WERI-Rb-1 (cell line): ENCODE measurements around the gene ZNF532.

Experiments used
- DNase-seq: peaks from one replicate; pipeline ENCODE4 v3.0.0-alpha.2; 2020
- H3K27ac ChIP-seq: fragments of 250-450 bp; sonication (Bioruptor Pico); 2 replicates; pipeline ENCODE4 v1.5.1; 2020; ENCODE audit warnings: mild to moderate bottlenecking, moderate library complexity
- H3K27me3 ChIP-seq: fragments of 250-450 bp; sonication (Bioruptor Pico); 2 replicates; pipeline ENCODE4 v1.5.1; 2021; ENCODE audit warnings: mild to moderate bottlenecking, low read depth, moderate library complexity; ENCODE audit not compliant: insufficient read depth, severe bottlenecking
- H3K36me3 ChIP-seq: fragments of 250-450 bp; sonication (Bioruptor Pico); 2 replicates; pipeline ENCODE4 v1.5.1; 2020; ENCODE audit warnings: mild to moderate bottlenecking, moderate library complexity
- H3K4me3 ChIP-seq: 2 replicates; pipeline ENCODE4 v1.5.1; 2011; ENCODE audit warnings: low read depth, mild to moderate bottlenecking, control low read depth, low read length
- H3K9me3 ChIP-seq: fragments of 250-450 bp; sonication (Bioruptor Pico); 2 replicates; pipeline ENCODE4 v1.5.1; 2021; ENCODE audit warnings: mild to moderate bottlenecking, moderate library complexity; ENCODE audit not compliant: severe bottlenecking
- CTCF ChIP-seq: IDR thresholded peaks from 2 replicates; pipeline ENCODE4 v1.5.1; 2011; ENCODE audit warnings: low read depth, mild to moderate bottlenecking, control low read depth, inconsistent platforms, low read length

Gene ZNF532

GRCh38 chr18:58867281-58867961 is 2.7 kb downstream of the ZNF532 start:
- Histone ChIP-seq H3K4me3 (no peak overlapping the region), H3K27me3 (no peaks in the 10 kb centered on the region), H3K36me3 (peaks cover 72% of the 10 kb centered on the region), H3K9me3 (peaks cover 3% of the 10 kb centered on the region), H3K27ac (no peak overlapping the region)
- no peak for DNase-seq
- no peak for TF ChIP-seq CTCF

DNA sequence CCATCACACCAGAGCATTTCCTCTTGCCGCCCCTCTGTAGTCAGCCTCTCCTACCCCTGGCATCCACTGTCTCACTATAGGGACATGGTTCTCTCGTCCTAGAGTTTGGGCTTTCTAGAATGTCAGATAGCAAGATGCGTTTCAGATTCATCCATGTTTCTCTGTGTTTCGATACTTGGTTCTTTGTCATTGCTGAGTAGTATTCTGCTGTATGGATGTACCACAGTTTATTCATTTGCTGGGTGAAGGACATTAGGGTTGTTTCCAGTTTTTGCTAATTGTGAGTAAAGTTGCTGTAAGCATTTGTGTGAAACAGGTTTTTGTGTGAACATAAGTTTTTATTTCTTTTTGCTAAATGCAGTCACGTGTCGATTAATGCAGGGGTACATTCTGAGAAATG is 3.8 kb downstream of the ZNF532 start:
- Histone ChIP-seq H3K4me3 (no peak overlapping the region), H3K9me3 (peaks cover 3% of the 10 kb centered on the region), H3K27me3 (no peaks in the 10 kb centered on the region), H3K36me3 (peaks cover 80% of the 10 kb centered on the region), H3K27ac (no peak overlapping the region)
- TF ChIP-seq CTCF = no peak
- DNase-seq = no peak

GRCh38 chr18:58870130-58870529 is 5.5 kb downstream of the ZNF532 start:
- H3K27ac ChIP-seq = no peak overlapping the region
- peaks cover 3% of the 10 kb centered on the region for H3K9me3 ChIP-seq
- no peak overlapping the region for H3K4me3 ChIP-seq
- no peak for TF ChIP-seq CTCF
- DNase-seq = no peak
- no peaks in the 10 kb centered on the region for H3K27me3 ChIP-seq
- peaks cover 95% of the 10 kb centered on the region for H3K36me3 ChIP-seq

DNA sequence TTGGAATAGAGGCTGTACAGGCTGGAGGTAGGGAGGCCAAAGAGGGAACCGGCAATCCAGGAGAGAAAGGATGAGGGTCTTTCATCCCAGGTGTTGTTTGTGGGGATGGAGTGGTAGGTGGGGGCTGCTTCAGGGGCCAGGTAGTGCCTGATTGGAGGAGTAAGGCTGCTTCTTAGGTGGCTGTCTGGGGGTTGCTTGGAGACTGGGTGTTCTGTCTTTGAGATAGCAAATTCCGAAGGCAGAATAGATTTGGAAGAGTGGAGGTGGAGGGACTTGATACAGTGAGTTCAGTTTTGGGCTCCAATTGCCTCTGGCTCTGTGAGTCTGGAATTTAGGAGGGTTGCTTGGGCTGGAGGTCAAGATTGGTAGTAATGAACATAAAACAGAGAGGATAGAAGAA is 5.9 kb downstream of the ZNF532 start:
- H3K27ac ChIP-seq = no peak overlapping the region
- H3K9me3 ChIP-seq = peaks cover 3% of the 10 kb centered on the region
- TF ChIP-seq CTCF = no peak
- no peak for DNase-seq
- no peaks in the 10 kb centered on the region for H3K27me3 ChIP-seq
- no peak overlapping the region for H3K4me3 ChIP-seq
- peaks cover 95% of the 10 kb centered on the region for H3K36me3 ChIP-seq

DNA sequence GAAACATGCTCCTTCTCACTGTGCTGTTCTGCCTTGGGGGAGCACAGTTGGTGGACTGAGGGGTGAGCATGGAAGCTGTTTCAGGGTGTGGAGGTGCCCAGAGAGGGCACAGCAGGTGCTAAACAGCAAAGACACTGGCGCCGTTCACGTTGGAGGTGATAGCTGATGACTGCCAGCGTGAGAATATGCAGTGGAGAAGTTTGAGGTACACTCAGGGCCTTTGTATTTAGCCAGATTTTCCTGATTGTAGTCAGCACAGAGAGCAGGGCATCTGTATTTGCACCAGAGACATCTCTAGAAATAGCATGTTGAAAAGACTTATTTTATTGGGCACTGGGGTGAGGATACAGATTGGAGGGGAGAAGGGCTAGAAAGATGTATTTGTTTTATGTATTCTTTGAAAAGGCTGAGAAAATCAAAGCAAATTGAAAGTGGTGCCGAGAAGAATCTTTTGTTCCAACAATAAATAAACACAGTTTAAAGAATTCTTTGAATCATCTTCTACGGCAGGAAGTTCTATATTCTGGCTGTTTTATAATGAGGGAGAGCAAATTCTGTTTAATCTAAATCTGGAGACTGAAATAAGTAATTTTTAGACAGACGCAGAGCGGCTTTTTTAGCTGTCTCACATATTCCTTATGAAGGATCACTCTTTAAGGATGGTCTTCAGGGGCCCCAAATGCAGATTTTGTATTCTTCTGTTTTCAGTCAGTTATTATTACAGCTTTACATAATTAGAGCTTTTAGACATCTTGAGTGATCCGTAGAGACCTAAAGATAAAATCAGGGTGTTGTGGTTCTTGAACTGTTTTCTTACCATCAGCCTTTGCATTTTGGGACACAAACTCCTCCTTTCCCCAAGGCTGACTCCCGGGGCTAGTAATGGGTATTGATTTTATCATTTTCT is 7.1 kb downstream of the ZNF532 start:
- no peaks in the 10 kb centered on the region for H3K27me3 ChIP-seq
- H3K9me3 ChIP-seq = peaks cover 3% of the 10 kb centered on the region
- no peak overlapping the region for H3K4me3 ChIP-seq
- no peak for TF ChIP-seq CTCF
- H3K36me3 ChIP-seq = peaks cover 93% of the 10 kb centered on the region
- no peak overlapping the region for H3K27ac ChIP-seq
- no peak for DNase-seq
